ENCODE data around the gene TENM3.

The TENM3 gene

GRCh38 chr4:182754895-182755294 is 511.7 kb downstream of the TENM3 start:
- no peak for DNase-seq

- DNase-seq: no peak
Observed at GRCh38 chr4:182756161-182756690, 513.0 kb downstream of the TENM3 start.

- DNase-seq: no peak
Observed at GRCh38 chr4:182758273-182758672, 515.1 kb downstream of the TENM3 start.

- DNase-seq: no peak
Observed at GRCh38 chr4:182760551-182761043, 517.4 kb downstream of the TENM3 start.

GRCh38 chr4:182764137-182764536 is 520.9 kb downstream of the TENM3 start:
- DNase-seq: no peak

GRCh38 chr4:182764642-182765041 is 521.4 kb downstream of the TENM3 start:
- DNase-seq: no peak

GRCh38 chr4:182765987-182766856 is 523.0 kb downstream of the TENM3 start:
- DNase-seq: no peak

GRCh38 chr4:182766857-182767250 is 523.7 kb downstream of the TENM3 start:
- no peak for DNase-seq

- no peak for DNase-seq
Observed at GRCh38 chr4:182768838-182769237, 525.6 kb downstream of the TENM3 start.

- no peak for DNase-seq
Observed at GRCh38 chr4:182770259-182770995, 527.2 kb downstream of the TENM3 start.

- DNase-seq: no peak
Observed at GRCh38 chr4:182770996-182771514, 527.9 kb downstream of the TENM3 start.

GRCh38 chr4:182775075-182775474 is 531.9 kb downstream of the TENM3 start:
- DNase-seq: no peak

GRCh38 chr4:182776376-182777105 is 533.3 kb downstream of the TENM3 start:
- DNase-seq: no peak

GRCh38 chr4:182778222-182778982 is 535.2 kb downstream of the TENM3 start:
- no peak for DNase-seq

GRCh38 chr4:182786991-182787390 is 543.8 kb downstream of the TENM3 start:
- DNase-seq: no peak

GRCh38 chr4:182788201-182788600 is 545.0 kb downstream of the TENM3 start:
- no peak for DNase-seq

- DNase-seq: no peak
Observed at GRCh38 chr4:182789529-182789928, 546.3 kb downstream of the TENM3 start.

- DNase-seq: no peak
Observed at GRCh38 chr4:182795446-182796238, 552.4 kb downstream of the TENM3 start.

GRCh38 chr4:182799515-182800215 is 556.5 kb downstream of the TENM3 start:
- no peak for DNase-seq

GRCh38 chr4:182800216-182800515 is 557.0 kb downstream of the TENM3 start:
- no peak for DNase-seq

GRCh38 chr4:182801636-182802035 is 558.4 kb downstream of the TENM3 start:
- no peak for DNase-seq

Measured in activated CD4-positive, alpha-beta T cell treated with anti-CD3 and anti-CD28 coated beads for 4 hours (primary cell).